ENCODE data around the gene PAFAH1B2.

The PAFAH1B2 gene

GRCh38 chr11:117219995-117220394, 75.9 kb downstream of the PAFAH1B2 start:
- Histone ChIP-seq H3K27me3 (ENCODE audit: control insufficient read depth, insufficient read depth, low read length) (no peaks in the 10 kb centered on the region), H3K4me3 (ENCODE audit: low read depth, low read length) (no peak overlapping the region), H3K36me3 (ENCODE audit: control insufficient read depth, insufficient read depth, low read length) (peaks cover 70% of the 10 kb centered on the region), H3K9me3 (ENCODE audit: control insufficient read depth, insufficient read depth, low read depth, low read length) (no peaks in the 10 kb centered on the region), H3K4me1 (ENCODE audit: control insufficient read depth, insufficient read depth, low read length) (peaks cover 9% of the 10 kb centered on the region; the same call in 1 of the 2 replicates), H3K9ac (ENCODE audit: low read length) (no peak overlapping the region), H3K27ac (ENCODE audit: low read depth, low read length) (no peak overlapping the region)

GRCh38 chr11:117220568-117220967, 76.5 kb downstream of the PAFAH1B2 start:
- Histone ChIP-seq H3K4me1 (ENCODE audit: control insufficient read depth, insufficient read depth, low read length) (peaks cover 9% of the 10 kb centered on the region; the same call in 1 of the 2 replicates), H3K9me3 (ENCODE audit: control insufficient read depth, insufficient read depth, low read depth, low read length) (no peaks in the 10 kb centered on the region), H3K27ac (ENCODE audit: low read depth, low read length) (no peak overlapping the region), H3K4me3 (ENCODE audit: low read depth, low read length) (no peak overlapping the region), H3K36me3 (ENCODE audit: control insufficient read depth, insufficient read depth, low read length) (peaks cover 74% of the 10 kb centered on the region), H3K9ac (ENCODE audit: low read length) (no peak overlapping the region), H3K27me3 (ENCODE audit: control insufficient read depth, insufficient read depth, low read length) (no peaks in the 10 kb centered on the region)

GRCh38 chr11:117220999-117221774, 77.1 kb downstream of the PAFAH1B2 start:
- Histone ChIP-seq H3K36me3 (ENCODE audit: control insufficient read depth, insufficient read depth, low read length) (peaks cover 72% of the 10 kb centered on the region), H3K4me3 (ENCODE audit: low read depth, low read length) (no peak overlapping the region), H3K27me3 (ENCODE audit: control insufficient read depth, insufficient read depth, low read length) (no peaks in the 10 kb centered on the region), H3K27ac (ENCODE audit: low read depth, low read length) (no peak overlapping the region), H3K4me1 (ENCODE audit: control insufficient read depth, insufficient read depth, low read length) (peaks cover 9% of the 10 kb centered on the region; the same call in 1 of the 2 replicates), H3K9me3 (ENCODE audit: control insufficient read depth, insufficient read depth, low read depth, low read length) (no peaks in the 10 kb centered on the region), H3K9ac (ENCODE audit: low read length) (no peak overlapping the region)

GRCh38 chr11:117221775-117222517, 77.9 kb downstream of the PAFAH1B2 start:
- Histone ChIP-seq H3K9me3 (ENCODE audit: control insufficient read depth, insufficient read depth, low read depth, low read length) (no peaks in the 10 kb centered on the region), H3K27ac (ENCODE audit: low read depth, low read length) (no peak overlapping the region), H3K9ac (ENCODE audit: low read length) (no peak overlapping the region), H3K4me3 (ENCODE audit: low read depth, low read length) (no peak overlapping the region), H3K27me3 (ENCODE audit: control insufficient read depth, insufficient read depth, low read length) (no peaks in the 10 kb centered on the region), H3K4me1 (ENCODE audit: control insufficient read depth, insufficient read depth, low read length) (peaks cover 9% of the 10 kb centered on the region; the same call in 1 of the 2 replicates), H3K36me3 (ENCODE audit: control insufficient read depth, insufficient read depth, low read length) (peaks cover 72% of the 10 kb centered on the region)

- Histone ChIP-seq H3K4me1 (ENCODE audit: control insufficient read depth, insufficient read depth, low read length) (peaks cover 9% of the 10 kb centered on the region; the same call in 1 of the 2 replicates), H3K9me3 (ENCODE audit: control insufficient read depth, insufficient read depth, low read depth, low read length) (no peaks in the 10 kb centered on the region), H3K27ac (ENCODE audit: low read depth, low read length) (no peak overlapping the region), H3K4me3 (ENCODE audit: low read depth, low read length) (no peak overlapping the region), H3K36me3 (ENCODE audit: control insufficient read depth, insufficient read depth, low read length) (peaks cover 71% of the 10 kb centered on the region), H3K9ac (ENCODE audit: low read length) (no peak overlapping the region), H3K27me3 (ENCODE audit: control insufficient read depth, insufficient read depth, low read length) (no peaks in the 10 kb centered on the region)
These were observed 79.1 kb downstream of the PAFAH1B2 start for GRCh38 chr11:117222991-117223740.

- H3K9me3 ChIP-seq (ENCODE audit: control insufficient read depth, insufficient read depth, low read depth, low read length): no peaks in the 10 kb centered on the region
- no peaks in the 10 kb centered on the region for H3K27me3 ChIP-seq (ENCODE audit: control insufficient read depth, insufficient read depth, low read length)
- H3K4me1 ChIP-seq (ENCODE audit: control insufficient read depth, insufficient read depth, low read length): peaks cover 9% of the 10 kb centered on the region; the same call in 1 of the 2 replicates
- no peak overlapping the region for H3K4me3 ChIP-seq (ENCODE audit: low read depth, low read length)
- peaks cover 69% of the 10 kb centered on the region for H3K36me3 ChIP-seq (ENCODE audit: control insufficient read depth, insufficient read depth, low read length)
- H3K27ac ChIP-seq (ENCODE audit: low read depth, low read length): no peak overlapping the region
- no peak overlapping the region for H3K9ac ChIP-seq (ENCODE audit: low read length)
These were observed 79.9 kb downstream of the PAFAH1B2 start for GRCh38 chr11:117223741-117224689.

- Histone ChIP-seq H3K4me3 (ENCODE audit: low read depth, low read length) (no peak overlapping the region), H3K9me3 (ENCODE audit: control insufficient read depth, insufficient read depth, low read depth, low read length) (no peaks in the 10 kb centered on the region), H3K9ac (ENCODE audit: low read length) (no peak overlapping the region), H3K27me3 (ENCODE audit: control insufficient read depth, insufficient read depth, low read length) (no peaks in the 10 kb centered on the region), H3K27ac (ENCODE audit: low read depth, low read length) (no peak overlapping the region), H3K4me1 (ENCODE audit: control insufficient read depth, insufficient read depth, low read length) (peaks cover 9% of the 10 kb centered on the region; the same call in 1 of the 2 replicates), H3K36me3 (ENCODE audit: control insufficient read depth, insufficient read depth, low read length) (peaks cover 69% of the 10 kb centered on the region)
These were observed 81.6 kb downstream of the PAFAH1B2 start for GRCh38 chr11:117225553-117226170.
